Activated gamma-delta T cell treated with anti-CD3 and anti-CD28 coated beads, Interleukin-2, amount 50 U/mL, for 16 hours (primary cell): ENCODE results near the gene LRRC26.

Experiments used
- DNase-seq: peaks from one replicate; pipeline ENCODE4 v3.0.0-alpha.2; 2020; ENCODE audit warnings: low read depth

Gene LRRC26

DNA sequence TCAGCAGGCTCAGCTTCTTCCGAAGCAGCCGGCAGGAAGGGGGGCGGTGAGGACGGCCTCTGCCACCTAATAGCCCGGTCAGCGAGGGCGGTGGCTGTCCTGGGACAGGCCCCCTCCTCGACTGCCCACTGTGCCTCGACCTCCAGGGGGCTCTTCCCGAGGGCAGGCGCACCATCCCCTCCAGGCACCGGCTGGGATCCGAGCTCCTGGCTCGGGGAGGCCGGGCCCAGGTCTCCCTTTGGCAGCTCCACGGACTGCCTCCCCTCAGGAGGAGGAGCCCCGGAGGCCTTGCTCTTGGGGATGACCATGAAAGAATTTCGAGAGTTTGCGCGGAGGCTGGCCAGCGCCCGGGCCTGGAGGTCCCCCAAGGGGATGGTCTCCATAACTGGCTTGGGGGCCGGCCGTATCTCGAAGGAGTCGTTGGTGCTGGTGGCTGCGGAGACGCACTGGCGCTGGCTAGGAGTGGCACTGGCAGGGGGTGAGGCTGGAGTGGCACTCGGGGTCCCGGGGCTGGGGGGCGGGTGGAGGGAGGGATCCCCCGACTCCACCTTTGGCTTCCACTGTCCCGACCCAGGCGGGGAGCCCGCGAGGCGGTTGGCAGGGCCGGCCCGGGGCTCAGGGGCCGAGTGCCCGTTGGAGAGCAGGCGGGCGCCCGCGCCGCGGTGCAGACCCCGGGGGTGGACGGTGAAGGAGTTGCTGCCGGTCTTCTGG lies 29.7 kb upstream of the LRRC26 start:
- no peak for DNase-seq

DNA sequence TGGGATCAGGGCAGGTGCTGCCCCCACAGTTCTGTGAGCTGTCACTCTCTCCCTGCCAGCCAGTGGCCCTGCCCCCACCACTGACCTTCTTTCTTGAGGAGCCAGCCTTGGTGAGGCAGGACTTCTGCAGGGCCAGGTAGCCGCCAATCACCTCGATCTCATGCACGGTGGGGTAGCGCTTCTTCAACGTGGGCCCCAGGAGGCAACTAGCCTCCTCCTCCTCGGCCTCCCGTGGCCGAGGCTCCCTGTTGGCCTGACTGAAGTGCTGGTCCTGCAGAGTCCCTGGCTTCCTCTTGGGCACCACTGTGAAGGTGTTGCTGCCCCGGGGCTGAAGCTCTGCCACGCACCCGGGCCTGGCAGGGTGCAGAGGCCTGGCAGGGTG lies 29.0 kb upstream of the LRRC26 start:
- no peak for DNase-seq

DNA sequence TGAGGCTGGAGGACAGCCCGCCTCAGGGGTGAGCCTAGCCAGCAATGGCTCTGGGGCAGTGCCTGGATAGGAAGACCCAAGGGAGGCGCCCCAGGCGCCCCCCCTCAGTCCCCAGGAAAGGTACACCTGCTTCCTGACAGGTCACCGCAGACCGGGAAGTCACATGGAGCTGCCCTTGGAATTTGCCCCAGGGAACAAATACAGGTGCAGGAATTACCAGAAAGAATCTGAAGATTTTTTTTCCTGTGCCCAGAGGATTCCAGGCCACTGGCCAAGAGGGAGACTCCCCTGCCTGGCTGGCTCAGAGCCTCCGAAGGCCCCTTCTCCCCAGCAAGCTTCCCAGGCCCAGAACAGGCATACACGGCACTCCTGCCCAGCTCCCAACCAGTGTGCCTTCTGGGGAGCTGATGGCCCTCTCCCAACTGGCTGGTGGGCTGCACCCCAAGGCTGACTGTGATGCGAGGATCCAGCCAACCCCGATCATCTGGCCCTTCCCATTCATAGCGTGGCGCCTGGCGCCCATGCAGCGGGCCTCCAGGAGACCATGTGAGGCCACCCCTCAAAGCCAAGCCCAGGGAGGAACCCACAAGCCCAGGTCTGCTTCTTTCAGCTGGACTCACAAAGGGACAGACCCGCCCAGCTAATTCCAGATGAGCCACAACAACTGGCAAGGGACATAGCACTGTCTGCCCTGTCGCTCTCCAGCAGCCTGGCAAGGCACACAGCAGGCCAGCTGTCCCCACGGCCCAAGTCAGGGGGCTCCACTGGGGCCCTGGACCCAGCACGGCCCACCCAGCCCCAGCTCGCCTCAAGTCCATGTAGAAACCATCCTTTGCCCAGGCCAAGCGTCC lies 28.4 kb upstream of the LRRC26 start:
- no peak for DNase-seq

DNA sequence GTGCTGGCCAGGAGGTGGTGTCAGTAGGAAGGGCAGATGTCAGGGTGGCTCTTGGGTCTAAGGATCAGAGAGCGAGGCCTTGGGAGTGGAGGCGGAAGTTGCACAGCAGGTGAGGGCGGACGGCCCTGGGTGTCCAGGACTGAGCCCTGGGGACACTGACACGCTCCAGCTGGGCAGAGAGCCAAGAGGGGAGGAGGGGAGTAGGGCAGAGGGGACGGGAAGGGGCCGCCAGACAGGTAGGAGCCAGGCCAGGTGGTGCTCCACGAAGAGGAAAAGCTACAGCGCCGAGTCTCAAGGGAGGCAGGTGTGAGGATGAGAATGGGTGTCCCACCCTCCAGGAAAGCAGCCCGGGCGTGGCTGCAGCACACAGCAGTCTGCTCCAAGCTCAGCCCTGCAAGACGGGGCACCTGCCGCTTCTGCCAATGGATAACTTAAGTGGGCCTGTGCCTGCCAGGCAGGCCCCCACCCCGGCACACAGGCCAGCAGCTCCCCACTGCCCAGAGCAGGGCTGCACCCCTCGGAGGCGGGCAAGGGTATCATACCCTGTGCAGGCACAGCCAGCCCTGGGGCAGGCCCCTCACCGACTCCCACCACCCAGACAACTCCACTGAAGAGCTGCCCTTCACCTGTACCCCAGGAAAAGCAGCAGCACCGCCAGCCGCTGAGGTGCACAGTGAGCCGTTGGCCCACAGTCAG lies 25.8 kb upstream of the LRRC26 start:
- DNase-seq, result no peak

DNA sequence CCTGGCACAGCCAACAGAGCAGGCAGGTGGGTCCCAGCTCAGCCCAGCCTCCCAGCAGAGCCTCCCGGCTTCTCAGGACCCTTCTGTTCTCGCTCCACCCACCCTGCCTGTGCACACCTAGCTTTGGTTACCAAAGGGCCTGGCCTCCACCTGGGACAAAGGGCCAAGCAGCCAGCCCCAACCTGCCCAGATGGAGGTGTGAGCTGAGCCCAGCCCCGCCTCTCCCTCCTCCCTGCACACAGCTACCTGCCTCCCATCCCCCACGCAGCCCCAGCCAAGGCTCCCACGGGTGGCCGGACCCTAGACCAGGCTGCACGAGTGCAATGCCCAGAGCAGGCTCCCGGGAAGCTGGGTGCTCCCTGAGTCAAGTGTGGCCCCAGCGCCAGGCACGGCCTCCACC lies 25.1 kb upstream of the LRRC26 start:
- DNase-seq, result no peak

DNA sequence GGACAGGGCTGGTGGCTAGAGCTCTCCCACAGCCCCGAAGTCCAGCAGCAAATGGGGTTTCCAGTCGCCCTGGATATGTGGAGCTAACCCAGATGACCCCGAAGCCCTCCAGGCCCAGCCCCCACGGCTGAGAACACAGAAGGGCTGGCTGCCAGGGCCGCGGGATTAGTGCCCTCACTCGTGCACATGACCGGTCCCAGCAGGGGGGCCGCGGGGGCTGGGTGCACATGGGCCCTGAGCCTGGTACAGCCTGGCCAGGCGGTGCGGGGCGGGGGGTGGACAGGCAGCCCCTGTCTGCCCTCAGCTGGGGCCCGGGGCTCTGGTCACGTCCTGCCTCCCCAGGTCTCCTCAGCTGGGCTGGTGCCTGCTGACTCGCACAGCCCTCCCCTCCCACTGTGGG lies 24.5 kb upstream of the LRRC26 start:
- no peak for DNase-seq

DNA sequence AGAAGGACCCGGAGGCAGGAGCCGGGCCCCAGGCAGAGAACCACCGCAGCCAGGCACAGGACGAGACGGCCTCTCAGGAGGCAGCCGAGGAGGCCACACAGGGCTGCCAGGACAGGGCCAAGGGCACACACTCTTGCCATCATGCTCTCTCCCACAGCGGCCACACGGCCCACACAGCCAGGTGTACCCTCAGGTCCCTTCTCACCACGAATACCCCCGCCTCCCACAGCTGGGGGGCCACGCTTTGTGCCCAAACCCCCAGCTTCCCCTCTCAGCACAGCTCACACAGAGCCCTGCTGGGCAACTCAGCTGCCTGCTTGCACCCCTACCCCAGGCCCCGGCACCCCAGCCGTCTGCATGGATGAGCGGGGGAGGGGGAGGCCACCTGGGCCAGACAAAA lies 23.9 kb upstream of the LRRC26 start:
- DNase-seq, result no peak

DNA sequence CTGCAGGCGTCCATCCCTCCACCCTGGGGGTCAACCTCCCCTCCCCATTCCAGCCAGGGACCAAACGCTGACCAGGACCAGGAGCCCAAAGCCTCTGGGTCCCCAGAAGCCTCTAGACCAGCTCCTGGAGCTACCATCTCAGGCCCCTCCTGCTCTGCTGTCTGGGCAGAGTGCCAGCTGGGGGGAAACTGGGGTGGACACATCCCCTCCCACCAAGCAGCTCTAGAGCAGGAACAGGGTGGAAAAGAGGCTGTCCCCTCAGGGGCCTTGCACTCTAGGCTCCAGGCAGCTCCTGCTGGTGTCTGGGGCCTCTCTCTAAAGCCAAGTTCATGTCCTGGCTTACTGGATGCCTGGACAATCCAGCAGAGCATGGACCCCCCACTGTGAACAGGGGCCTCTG lies 23.0 kb upstream of the LRRC26 start:
- DNase-seq, result no peak

DNA sequence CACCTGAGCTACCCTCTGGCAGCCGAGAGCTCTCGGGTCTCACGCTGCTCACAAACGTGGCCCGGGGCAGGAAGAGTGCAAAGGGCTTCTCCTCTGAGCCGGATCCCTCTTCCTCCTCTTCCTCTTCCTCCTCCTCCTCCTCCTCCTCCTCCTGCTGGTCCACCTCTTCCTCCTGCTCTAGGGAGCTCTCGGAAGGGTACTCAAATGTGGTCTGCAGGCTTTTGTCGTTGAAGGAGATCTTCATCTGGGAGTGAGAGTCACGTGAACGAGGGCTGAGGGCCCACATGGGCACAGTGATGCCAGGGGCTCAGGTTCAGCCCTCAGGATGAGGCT lies 22.6 kb upstream of the LRRC26 start:
- no peak for DNase-seq

DNA sequence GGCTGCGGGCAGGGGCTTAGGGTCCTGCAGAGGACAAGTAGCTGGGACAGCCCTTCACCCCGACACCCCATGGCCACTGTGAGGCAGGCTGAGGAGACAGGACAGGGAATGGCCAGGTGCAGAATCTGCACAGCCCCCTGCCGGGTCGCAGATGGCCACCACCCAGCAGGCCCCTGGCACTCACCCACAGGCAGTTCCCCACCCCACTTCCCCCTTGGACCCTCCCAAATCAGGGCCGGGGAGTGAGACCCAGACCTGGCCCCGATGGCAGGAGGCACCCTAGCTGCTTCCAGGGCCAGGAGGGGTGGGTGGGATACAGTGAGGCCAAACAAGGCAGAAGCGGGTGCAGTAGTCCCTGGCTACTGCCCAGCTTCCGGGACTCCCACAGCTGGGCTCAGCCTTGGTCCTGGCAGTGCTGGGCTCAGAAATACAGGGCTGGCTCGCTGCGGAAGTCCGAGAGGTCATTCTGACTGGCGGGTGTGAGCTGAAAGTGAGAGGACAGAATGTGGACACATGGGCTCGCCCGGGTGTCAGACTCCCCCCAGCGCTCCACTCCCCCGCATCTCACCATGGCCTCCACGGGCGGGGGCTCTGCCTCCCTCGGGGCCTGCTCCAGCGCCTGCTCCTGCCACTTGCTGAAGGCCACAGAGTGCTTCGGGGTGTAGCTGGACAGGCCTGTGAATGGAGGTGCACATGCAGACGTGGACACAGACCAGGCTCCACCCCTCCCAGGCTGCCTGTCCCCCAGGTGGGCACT lies 22.0 kb upstream of the LRRC26 start:
- DNase-seq, result no peak

DNA sequence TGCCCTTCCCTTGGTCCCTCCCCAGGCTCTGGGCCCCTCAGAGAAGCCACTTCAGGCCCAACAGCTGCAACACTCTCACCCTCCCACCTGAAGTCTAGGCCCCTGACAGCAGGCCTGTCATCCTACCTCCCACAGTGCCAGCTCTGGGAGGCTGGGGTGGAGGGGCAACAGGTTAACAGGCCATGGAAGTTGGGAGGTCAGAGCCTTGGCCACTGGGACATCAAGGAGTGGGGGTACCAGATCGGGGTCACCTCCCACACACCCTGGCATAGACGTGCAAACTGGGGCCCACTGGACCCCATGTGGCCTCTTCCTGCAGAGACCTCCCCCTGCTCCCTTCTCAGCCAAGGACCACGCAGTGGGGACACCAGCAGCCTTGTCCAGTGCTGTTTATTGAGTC lies 21.4 kb upstream of the LRRC26 start:
- no peak for DNase-seq

DNA sequence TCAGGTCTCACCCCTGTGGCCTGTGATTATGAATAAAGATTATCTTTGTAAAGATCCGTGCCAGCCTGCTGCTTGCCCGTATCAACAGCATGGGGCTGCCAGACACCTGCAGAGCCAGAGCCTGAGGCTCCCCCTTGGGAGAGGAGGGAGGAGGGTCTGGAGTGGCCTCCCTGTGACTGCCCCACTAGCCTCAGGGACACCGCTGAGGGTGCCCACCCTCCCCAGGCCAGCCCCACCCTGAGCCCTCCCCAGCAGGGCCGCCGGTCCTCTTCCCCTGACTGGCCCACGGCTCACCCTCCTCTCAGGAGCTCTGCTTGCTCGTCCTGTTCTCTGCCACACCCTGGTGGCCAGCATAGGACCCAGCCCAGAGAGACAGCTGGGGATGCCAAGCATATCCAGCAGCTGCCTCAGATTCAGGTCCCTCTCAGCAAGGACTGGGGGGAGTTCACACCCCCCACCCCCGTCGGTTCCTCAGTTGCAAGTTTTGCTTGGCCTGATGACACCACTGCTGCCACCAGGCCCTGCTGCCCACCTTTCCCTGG lies 20.5 kb upstream of the LRRC26 start:
- DNase-seq, result no peak

DNA sequence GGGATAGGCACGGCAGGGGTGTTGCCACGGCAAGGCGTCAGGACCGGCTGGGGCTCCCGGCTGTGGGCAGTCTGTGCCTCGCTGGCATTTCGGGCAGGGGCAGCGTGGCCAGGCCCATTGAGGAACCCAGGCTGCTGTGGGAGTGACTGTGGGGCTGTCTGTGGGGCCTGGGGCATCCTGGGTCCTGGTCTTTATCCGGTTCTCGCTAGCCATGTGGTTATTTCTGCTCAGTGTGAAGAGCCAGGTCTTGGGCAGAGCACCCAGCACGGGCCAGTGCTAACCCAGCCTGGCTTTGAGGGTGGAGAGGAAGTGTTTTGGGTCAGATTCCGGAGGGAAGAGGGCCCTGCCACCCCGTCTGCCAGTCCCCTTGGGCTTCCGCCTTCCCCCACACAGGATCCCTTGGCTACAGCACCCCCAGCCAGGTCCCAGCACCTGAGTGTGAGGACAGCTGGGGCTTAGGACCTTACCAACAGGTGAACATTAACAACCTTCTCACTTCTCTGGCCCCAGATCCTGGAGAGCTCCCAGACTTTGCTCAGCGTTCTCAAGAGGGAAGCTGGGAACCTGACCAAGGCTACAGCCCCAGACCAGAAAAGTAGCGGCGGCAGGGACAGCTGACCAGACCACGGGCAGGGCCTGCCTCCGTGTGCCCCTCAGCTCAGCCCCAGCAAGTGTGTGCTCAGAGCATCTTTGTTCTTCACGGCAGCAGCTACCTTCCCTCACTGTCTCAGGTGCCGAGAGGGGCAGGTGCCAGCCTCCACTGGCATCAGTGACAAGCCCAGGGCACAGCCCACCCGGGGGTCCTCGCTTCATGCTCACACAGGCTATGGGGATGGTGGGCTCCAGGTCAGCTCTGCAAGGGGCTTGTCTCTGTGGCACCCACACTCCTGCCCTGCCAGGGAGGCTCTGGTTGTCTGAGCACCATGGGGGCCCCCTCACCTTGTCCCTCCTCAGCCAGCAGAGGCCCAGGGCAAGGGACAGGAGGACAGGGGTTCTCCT lies 19.7 kb upstream of the LRRC26 start:
- DNase-seq, result no peak

DNA sequence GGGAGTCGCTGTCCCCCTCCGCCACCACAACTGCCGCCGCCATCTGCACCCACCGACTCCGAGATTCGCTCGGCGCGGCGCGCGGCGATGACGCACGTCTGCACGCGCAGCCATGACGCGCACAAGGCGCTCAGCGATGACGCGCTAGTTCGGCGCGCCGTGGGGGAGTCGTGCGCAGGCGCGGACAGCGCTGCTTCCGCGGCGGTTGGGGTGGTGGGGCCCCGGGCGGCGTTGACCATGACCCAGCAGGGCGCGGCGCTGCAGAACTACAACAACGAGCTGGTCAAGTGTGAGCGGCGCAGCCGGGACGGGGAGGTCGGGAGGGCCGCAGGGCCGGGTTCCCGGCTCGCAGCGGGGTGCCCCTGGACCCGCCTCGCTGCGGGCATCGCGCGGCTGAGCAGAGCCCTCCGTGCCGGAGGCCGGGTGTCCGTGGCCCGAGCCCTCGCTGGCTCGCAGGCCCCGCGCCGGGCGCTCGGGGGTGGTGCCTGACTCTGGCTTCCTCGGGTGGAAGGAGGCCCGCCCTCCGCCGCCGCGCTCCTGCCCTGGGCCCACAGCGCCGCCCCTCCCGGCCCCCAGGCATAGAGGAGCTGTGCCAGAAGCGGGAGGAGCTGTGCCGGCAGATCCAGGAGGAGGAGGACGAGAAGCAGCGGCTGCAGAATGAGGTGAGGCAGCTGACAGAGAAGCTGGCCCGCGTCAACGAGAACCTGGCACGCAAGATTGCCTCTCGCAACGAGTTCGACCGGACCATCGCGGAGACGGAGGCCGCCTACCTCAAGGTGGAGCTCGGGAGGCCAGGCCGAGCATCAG lies 18.8 kb upstream of the LRRC26 start, which contains the start of the genes ANAPC2 and SSNA1:
Gene ANAPC2, minus strand, starts transcription at position 71 of the 807 bp plus-strand sequence. Its CDS starts 28 bp downstream, at position 43.
Gene SSNA1, plus strand, starts transcription at position 187 of the 807 bp plus-strand sequence. Its CDS starts 51 bp downstream, at position 238.
- peak; percentile 87 for DNase-seq

DNA sequence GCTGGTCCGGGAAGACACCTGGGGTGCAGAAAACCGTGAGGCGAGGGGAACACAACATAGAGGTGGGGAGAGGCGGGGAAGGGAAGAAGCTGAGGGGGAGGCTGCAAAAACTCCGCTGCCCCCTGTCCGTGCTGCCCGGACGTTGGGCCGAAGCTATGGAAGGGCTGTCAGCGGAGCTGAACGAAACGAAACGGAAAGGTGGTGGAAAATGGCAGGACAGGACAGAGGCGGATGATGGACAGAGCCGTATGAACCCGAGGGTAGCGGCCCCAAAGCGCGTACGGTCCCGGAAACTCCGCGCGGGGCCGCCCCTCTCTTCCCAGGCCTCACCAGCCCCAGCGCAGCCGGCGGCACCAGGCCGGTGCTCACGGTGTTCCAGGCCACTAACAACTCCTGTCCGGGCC lies 18.2 kb upstream of the LRRC26 start:
- no peak for DNase-seq

DNA sequence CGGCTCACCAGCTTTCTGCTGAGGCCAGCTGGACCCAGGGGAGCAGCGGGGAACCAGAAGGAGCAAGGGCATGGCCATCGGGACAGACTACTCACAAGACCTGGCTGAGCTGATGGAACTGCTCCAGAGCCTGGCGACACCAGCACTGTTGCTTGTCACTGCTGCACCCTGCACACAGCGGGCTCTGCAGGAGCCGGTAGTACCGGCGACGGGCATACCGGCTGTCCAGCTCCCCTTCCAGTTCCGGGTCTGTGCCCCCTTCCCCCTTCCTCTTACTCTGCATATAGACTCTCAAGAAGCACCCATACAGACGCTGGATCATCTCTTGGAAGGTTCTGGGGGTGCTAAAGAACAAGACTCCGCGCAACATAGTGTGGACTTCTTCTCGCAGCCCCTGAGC lies 17.5 kb upstream of the LRRC26 start:
- DNase-seq, result no peak

DNA sequence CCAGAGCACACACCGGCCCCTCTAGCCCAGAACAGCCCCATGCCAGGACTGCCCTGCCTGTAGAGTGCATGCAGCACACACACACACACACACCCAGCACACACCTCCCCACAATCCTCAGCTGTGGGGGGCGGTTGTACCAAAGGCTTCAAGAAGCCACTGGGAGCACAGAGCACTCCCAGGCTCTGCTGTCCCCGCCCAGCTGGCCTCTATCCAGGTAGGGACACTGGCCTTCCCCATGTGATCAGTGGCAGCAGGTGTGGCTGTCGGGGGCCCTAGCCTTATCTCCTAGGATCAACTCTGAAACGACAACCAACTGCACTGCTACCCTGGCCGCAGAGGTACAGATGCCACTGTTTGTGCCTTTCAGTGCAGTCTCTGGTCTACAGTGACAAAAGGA lies 16.5 kb upstream of the LRRC26 start:
- DNase-seq, result no peak

DNA sequence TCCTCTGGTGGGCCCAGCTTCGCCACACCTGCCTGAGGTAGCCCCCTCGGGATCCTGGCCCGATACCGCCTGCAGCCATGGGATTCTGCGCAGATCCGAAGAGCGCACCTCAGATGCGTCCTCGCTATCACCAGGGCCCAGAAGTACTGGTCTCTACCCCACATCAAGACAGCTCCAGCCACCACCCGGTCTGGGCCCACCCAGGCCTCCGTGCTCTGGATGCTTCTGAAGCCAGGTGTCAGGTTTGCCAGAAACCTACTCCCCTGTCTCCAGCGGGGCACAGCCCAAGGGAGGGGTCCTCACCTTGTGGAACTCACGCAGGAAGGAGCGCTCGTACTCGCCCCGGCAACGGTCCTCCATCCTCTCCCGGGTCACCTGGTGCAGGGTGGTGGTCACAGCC lies 16.1 kb upstream of the LRRC26 start:
- no peak for DNase-seq

DNA sequence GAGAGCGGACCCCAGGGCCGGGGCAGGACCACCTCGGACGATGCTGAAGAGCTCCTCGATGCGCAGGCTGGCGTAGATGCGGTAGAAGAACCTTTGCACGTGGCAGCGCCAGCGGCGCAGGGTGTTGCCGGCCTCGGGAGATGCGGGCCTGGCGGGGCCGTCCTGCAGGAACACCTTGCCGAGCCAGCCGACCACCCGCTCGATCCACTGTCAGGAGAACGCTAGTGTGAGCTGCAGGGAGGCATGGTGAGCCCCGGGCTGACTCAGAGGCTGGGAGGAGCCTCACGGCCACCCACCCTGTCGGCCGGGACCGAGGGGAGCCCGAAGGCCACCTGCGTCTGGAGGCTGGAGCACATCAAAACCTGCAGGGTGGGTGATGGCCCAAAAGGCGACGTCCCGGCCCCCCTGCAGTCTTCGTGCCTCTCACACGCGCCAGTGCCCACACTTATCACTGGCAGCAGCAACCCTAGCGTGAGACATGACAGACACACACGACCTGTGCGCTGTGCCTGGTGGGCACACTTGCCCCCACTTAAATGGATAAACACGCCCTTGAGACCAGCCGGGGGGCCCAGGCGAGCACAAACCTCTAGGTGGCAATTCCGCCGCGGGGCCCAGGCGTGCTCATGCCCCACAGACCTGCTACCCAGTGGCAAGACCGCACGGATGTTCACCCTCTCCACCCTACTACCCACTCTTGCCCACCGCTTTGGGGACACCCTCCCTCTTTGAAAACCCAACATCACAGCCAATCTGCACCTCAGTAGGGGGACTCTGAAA lies 15.2 kb upstream of the LRRC26 start:
- no peak for DNase-seq
